HEK293 (cell line): ENCODE measurements around the gene ATP1B2.

Experiments used
- CTCF ChIA-PET: fragments of 350-600 bp; formaldehyde crosslinking; extraction: SDS; loops from one replicate; lab custom pipeline; 2021; ENCODE audit warnings: antibody characterized with exemption; lab: Yijun Ruan, JAX
- POLR2A ChIA-PET: fragments of 300-600 bp; formaldehyde crosslinking; extraction: SDS; loops from one replicate; lab custom pipeline; 2020; ENCODE audit warnings: antibody characterized with exemption, inconsistent platforms; lab: Yijun Ruan, JAX
- H3K27ac ChIP-seq: fragments of 200-500 bp; sonication (Bioruptor generic); 2 replicates; pipeline ENCODE4 v1.5.1; 2014; ENCODE audit warnings: low read depth, low read length, control low read depth, inconsistent platforms; ENCODE audit errors: extremely low read depth
- H3K36me3 ChIP-seq, 2 experiments: fragments of 200-500 bp in 1 of 2; sonication (Bioruptor generic) in 1 of 2; 1 replicate in 1 of 2; 2 replicates in 1 of 2; pipeline ENCODE4 v1.5.1; 2014 to 2017; ENCODE audit warnings: inconsistent platforms in 2 of 2, low read length in 2 of 2; ENCODE audit not compliant: control insufficient read depth in 2 of 2, insufficient read depth in 1 of 2
- H3K4me1 ChIP-seq: fragments of 200-500 bp; sonication (Bioruptor generic); 2 replicates; pipeline ENCODE4 v1.5.1; 2014; ENCODE audit warnings: mild to moderate bottlenecking, low read length, inconsistent platforms; ENCODE audit not compliant: control insufficient read depth, insufficient read depth
- H3K4me3 ChIP-seq: 2 replicates; pipeline ENCODE4 v1.5.1; 2011; ENCODE audit warnings: low read depth, mild to moderate bottlenecking, control low read depth, low read length, moderate library complexity
- H3K9me3 ChIP-seq: fragments of 200-500 bp; sonication (Bioruptor generic); 2 replicates; pipeline ENCODE4 v1.5.1; 2014; ENCODE audit warnings: low read depth, low read length, inconsistent platforms; ENCODE audit not compliant: control insufficient read depth, insufficient read depth
- EGR2 ChIP-seq: fragments of 450-650 bp; formaldehyde crosslinking; IDR thresholded peaks from 2 replicates; pipeline ENCODE4 v1.5.1; 2016; ENCODE audit warnings: low read depth, missing biosample characterization, missing genetic modification characterization
- YY2 ChIP-seq: fragments of 450-650 bp; formaldehyde crosslinking; IDR thresholded peaks from 2 replicates; pipeline ENCODE4 v1.5.1; 2016; ENCODE audit warnings: missing biosample characterization, missing genetic modification characterization
- ZBTB48 ChIP-seq: fragments of 450-650 bp; formaldehyde crosslinking; IDR thresholded peaks from 2 replicates; pipeline ENCODE4 v1.5.1; 2016; ENCODE audit warnings: missing biosample characterization, missing genetic modification characterization
- ZNF366 ChIP-seq: fragments of 450-650 bp; formaldehyde crosslinking; conservative IDR thresholded peaks from 2 replicates; pipeline ENCODE4 v1.5.1; 2016; ENCODE audit warnings: missing biosample characterization, missing genetic modification characterization
- ZNF391 ChIP-seq: fragments of 450-650 bp; formaldehyde crosslinking; IDR thresholded peaks from 2 replicates; pipeline ENCODE4 v1.5.1; 2016; ENCODE audit warnings: low read depth, missing biosample characterization, missing genetic modification characterization, borderline replicate concordance
- ZNF514 ChIP-seq: fragments of 450-650 bp; formaldehyde crosslinking; IDR thresholded peaks from 2 replicates; pipeline ENCODE4 v1.5.1; 2016; ENCODE audit warnings: missing biosample characterization, missing genetic modification characterization
- ZNF561 ChIP-seq: fragments of 450-650 bp; IDR thresholded peaks from 2 replicates; pipeline ENCODE4 v1.5.1; 2018; ENCODE audit warnings: missing biosample characterization, missing genetic modification characterization, borderline replicate concordance
- ZNF626 ChIP-seq: fragments of 450-650 bp; sonication (Bioruptor Pico); formaldehyde crosslinking; IDR thresholded peaks from 2 replicates; pipeline ENCODE4 v1.5.1; 2018; ENCODE audit warnings: missing biosample characterization, missing genetic modification characterization, inconsistent platforms
- ZNF629 ChIP-seq: fragments of 450-650 bp; formaldehyde crosslinking; IDR thresholded peaks from 2 replicates; pipeline ENCODE4 v1.5.1; 2017; ENCODE audit warnings: missing biosample characterization, missing genetic modification characterization
- ZNF664 ChIP-seq: fragments of 450-650 bp; formaldehyde crosslinking; IDR thresholded peaks from 2 replicates; pipeline ENCODE4 v1.5.1; 2016; ENCODE audit warnings: missing biosample characterization, missing genetic modification characterization
- ZNF768 ChIP-seq: fragments of 450-650 bp; formaldehyde crosslinking; IDR thresholded peaks from 2 replicates; pipeline ENCODE4 v1.5.1; 2018; ENCODE audit warnings: missing biosample characterization, mild to moderate bottlenecking, missing genetic modification characterization
- ZNF785 ChIP-seq: fragments of 450-650 bp; formaldehyde crosslinking; IDR thresholded peaks from 2 replicates; pipeline ENCODE4 v1.5.1; 2016; ENCODE audit warnings: missing biosample characterization, missing genetic modification characterization
- TF ChIP-seq, protein P1 (sequence below): fragments of 450-650 bp; formaldehyde crosslinking; IDR thresholded peaks from 2 replicates; pipeline ENCODE4 v1.5.1; 2016; ENCODE audit warnings: missing biosample characterization, missing genetic modification characterization
- TF ChIP-seq, protein P2 (sequence below): fragments of 450-650 bp; formaldehyde crosslinking; IDR thresholded peaks from 2 replicates; pipeline ENCODE4 v1.5.1; 2016; ENCODE audit warnings: missing biosample characterization, missing genetic modification characterization

Gene ATP1B2

GRCh38 chr17:7706631-7707354, 56.1 kb downstream of the ATP1B2 start:
- TF ChIP-seq ZNF768 (0 out of 2 replicates have a peak, but pooled peaks have one; percentile 70), ZBTB48 (tag by site-specific recombination) (no peak), ZNF514 (no peak), ZNF366 (tag by site-specific recombination) (0 out of 2 replicates have a peak, but pooled peaks have one; percentile 10), ZNF626 (no peak), ZNF664 (peak; percentile 94), ZNF561 (tag by site-specific recombination) (no peak), ZNF785 (tag by site-specific recombination) (no peak), YY2 (no peak), EGR2 (tag by site-specific recombination) (peak; percentile 21; the same call in 1 of the 2 replicates), ZNF629 (tag by site-specific recombination) (no peak), ZNF391 (tag by site-specific recombination) (no peak)
- TF ChIP-seq, protein P1, sequence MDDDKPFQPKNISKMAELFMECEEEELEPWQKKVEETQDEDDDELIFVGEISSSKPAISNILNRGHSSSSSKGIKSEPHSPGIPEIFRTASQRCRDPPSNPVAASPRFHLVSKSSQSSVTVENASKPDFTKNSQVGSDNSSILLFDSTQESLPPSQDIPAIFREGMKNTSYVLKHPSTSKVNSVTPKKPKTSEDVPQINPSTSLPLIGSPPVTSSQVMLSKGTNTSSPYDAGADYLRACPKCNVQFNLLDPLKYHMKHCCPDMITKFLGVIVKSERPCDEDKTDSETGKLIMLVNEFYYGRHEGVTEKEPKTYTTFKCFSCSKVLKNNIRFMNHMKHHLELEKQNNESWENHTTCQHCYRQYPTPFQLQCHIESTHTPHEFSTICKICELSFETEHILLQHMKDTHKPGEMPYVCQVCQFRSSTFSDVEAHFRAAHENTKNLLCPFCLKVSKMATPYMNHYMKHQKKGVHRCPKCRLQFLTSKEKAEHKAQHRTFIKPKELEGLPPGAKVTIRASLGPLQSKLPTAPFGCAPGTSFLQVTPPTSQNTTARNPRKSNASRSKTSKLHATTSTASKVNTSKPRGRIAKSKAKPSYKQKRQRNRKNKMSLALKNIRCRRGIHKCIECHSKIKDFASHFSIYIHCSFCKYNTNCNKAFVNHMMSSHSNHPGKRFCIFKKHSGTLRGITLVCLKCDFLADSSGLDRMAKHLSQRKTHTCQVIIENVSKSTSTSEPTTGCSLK (tag by site-specific recombination): no peak
- TF ChIP-seq, protein P2, sequence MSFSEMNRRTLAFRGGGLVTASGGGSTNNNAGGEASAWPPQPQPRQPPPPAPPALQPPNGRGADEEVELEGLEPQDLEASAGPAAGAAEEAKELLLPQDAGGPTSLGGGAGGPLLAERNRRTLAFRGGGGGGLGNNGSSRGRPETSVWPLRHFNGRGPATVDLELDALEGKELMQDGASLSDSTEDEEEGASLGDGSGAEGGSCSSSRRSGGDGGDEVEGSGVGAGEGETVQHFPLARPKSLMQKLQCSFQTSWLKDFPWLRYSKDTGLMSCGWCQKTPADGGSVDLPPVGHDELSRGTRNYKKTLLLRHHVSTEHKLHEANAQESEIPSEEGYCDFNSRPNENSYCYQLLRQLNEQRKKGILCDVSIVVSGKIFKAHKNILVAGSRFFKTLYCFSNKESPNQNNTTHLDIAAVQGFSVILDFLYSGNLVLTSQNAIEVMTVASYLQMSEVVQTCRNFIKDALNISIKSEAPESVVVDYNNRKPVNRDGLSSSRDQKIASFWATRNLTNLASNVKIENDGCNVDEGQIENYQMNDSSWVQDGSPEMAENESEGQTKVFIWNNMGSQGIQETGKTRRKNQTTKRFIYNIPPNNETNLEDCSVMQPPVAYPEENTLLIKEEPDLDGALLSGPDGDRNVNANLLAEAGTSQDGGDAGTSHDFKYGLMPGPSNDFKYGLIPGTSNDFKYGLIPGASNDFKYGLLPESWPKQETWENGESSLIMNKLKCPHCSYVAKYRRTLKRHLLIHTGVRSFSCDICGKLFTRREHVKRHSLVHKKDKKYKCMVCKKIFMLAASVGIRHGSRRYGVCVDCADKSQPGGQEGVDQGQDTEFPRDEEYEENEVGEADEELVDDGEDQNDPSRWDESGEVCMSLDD (tag by site-specific recombination): no peak
- no peak overlapping the region for H3K4me3 ChIP-seq
- POLR2A ChIA-PET: interaction anchor here (0.5 to 7.9 kb wide), 6 partner anchors 7 to 382 kb away, joined by 3 to 111 read pairs (median 8); partner anchors contain the start of genes ATP1B2, TP53 and WRAP53
- H3K9me3 ChIP-seq: no peaks in the 10 kb centered on the region
- H3K27ac ChIP-seq: no peak overlapping the region
- peaks cover 14% of the 10 kb centered on the region; the same call in 1 of the 2 replicates for H3K4me1 ChIP-seq
- CTCF ChIA-PET: interaction anchor here (0.5 to 7.3 kb wide), 8 partner anchors 9 to 353 kb away, joined by 3 to 49 read pairs (median 4); partner anchors contain the start of genes DNAH2, TP53 and WRAP53
- H3K36me3 ChIP-seq: peaks cover 0 to 14% of the 10 kb centered on the region in 2 experiments; a peak in 1 of 3 replicates
